ENCODE measurements around the gene TBC1D22A. TPM values are rescaled to one million over a fixed set of nuclear protein-coding genes. Genes with fewer than 3 reads are reported as not detected.
A peak's percentile ranks its signal among the peaks of the same experiment; 100 is the strongest.

The TBC1D22A gene
- total RNA-seq, 2 donors from 2014 or later, result 21.0 to 27.9 TPM

DNA sequence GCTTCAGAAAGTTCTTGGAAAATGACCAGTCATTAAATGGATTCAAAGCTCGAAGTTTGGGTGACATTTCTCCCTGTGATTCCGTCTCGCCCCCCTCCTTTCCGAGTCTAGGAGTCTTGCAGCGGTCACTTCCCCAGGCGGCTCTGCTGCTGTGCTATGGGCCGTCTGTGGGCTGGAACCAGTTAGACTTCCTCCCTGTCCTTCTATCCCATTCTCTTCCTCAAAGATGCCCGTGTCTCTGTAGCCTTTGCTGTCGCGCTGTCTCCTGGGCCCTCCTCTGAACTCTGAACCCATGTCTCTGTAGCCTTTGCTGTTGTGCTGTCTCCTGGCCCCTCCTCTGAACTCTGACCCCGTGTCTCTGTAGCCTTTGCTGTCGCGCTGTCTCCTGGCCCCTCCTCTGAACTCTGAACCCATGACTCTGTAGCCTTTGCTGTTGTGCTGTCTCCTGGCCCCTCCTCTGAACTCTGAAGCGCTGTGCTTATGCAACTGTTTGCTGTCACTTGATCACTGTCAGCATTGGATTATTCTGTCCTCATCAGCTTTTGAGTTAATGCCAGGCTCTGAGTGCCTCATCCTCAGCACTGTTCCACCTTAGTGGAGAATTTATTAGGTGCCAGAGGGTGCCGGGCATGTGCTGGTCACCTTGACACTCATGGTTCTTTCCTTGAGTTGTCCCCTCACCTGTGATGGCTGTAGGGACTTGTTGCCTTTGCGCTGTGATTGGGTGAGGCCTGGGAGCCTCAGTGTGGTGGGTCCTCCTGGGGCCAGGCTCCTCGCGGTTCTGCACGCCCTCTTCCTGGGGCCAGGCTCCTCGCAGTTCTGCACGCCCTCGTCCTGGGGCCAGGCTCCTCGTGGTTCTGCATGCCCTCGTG, 173.3 kb downstream of the TBC1D22A start:
- DNase-seq, result peak; percentile 49
- peaks cover 8% of the 10 kb centered on the region for H3K4me1 Mint-ChIP-seq
- no peaks in the 10 kb centered on the region for H3K4me1 ChIP-seq (ENCODE audit: control insufficient read depth, insufficient read depth, low read length)
- no peaks in the 10 kb centered on the region for H3K9me3 Mint-ChIP-seq
- TF ChIP-seq, protein P1, sequence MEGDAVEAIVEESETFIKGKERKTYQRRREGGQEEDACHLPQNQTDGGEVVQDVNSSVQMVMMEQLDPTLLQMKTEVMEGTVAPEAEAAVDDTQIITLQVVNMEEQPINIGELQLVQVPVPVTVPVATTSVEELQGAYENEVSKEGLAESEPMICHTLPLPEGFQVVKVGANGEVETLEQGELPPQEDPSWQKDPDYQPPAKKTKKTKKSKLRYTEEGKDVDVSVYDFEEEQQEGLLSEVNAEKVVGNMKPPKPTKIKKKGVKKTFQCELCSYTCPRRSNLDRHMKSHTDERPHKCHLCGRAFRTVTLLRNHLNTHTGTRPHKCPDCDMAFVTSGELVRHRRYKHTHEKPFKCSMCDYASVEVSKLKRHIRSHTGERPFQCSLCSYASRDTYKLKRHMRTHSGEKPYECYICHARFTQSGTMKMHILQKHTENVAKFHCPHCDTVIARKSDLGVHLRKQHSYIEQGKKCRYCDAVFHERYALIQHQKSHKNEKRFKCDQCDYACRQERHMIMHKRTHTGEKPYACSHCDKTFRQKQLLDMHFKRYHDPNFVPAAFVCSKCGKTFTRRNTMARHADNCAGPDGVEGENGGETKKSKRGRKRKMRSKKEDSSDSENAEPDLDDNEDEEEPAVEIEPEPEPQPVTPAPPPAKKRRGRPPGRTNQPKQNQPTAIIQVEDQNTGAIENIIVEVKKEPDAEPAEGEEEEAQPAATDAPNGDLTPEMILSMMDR (conservative IDR thresholded peaks at IDR 0.05), result no peak
- peaks cover 21% of the 10 kb centered on the region for H3K36me3 Mint-ChIP-seq (ENCODE audit: low read depth)
- no peak overlapping the region for H3K4me3 Mint-ChIP-seq
- 87 to 90% methylated on average over 18 to 24 of the region's 24 CpGs for WGBS, 2 experiments (ENCODE audit: insufficient coverage in 1 of 2, insufficient read length in 1 of 2)
- no peak overlapping the region for H3K9ac ChIP-seq (ENCODE audit: extremely low read depth, low read length, poor library complexity, severe bottlenecking)
- no peaks in the 10 kb centered on the region for H3K27me3 Mint-ChIP-seq (ENCODE audit: insufficient read depth)
- H3K9me3 ChIP-seq (ENCODE audit: control insufficient read depth, low read length), result no peaks in the 10 kb centered on the region
- peaks cover 8% of the 10 kb centered on the region for H3K36me3 ChIP-seq (ENCODE audit: control insufficient read depth, insufficient read depth, low read length)
- H3K4me3 ChIP-seq (ENCODE audit: low read length), result no peak overlapping the region
- H3K27me3 ChIP-seq (ENCODE audit: control insufficient read depth, insufficient read depth, low read length, poor library complexity, severe bottlenecking), result no peaks in the 10 kb centered on the region
- peak overlapping the region; percentile 53 for H3K27ac ChIP-seq (ENCODE audit: low read depth, low read length)
- peak overlapping the region; percentile 72 for H3K27ac Mint-ChIP-seq

DNA sequence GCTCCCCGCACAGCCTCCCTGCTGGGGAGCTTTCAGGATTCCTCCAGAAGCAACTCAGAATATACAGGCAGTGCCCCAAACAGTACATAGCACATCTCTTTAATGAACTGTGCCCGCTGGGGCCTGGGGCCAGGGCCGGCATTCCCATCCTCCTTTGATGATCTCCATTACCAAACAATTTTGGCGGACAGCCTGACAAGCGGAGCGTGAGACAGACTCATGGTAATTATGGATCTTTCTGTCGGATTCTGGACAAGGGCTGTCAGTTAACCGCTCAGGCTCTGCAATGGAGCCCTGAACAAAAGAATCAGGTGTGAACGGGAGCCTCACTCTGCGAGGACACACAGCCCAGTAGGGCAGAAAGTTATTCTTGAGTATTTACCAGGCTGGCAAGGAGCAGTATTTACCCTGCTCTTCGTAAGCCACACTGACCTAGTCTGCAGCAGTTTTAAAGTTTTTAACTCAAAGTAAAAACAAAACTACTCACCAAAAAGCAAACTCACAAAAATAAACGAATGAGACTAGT, 174.0 kb downstream of the TBC1D22A start:
- Mint-ChIP-seq H3K9me3 (no peaks in the 10 kb centered on the region), H3K27ac (no peak overlapping the region), H3K4me3 (no peak overlapping the region), H3K36me3 (ENCODE audit: low read depth) (peaks cover 17% of the 10 kb centered on the region), H3K4me1 (peaks cover 8% of the 10 kb centered on the region), H3K27me3 (ENCODE audit: insufficient read depth) (no peaks in the 10 kb centered on the region)
- TF ChIP-seq, protein P1 (conservative IDR thresholded peaks at IDR 0.05), result no peak
- no peak overlapping the region for H3K4me3 ChIP-seq (ENCODE audit: low read length)
- no peak overlapping the region for H3K9ac ChIP-seq (ENCODE audit: extremely low read depth, low read length, poor library complexity, severe bottlenecking)
- no peaks in the 10 kb centered on the region for H3K4me1 ChIP-seq (ENCODE audit: control insufficient read depth, insufficient read depth, low read length)
- H3K9me3 ChIP-seq (ENCODE audit: control insufficient read depth, low read length), result no peaks in the 10 kb centered on the region
- H3K36me3 ChIP-seq (ENCODE audit: control insufficient read depth, insufficient read depth, low read length), result peaks cover 8% of the 10 kb centered on the region
- H3K27me3 ChIP-seq (ENCODE audit: control insufficient read depth, insufficient read depth, low read length, poor library complexity, severe bottlenecking), result no peaks in the 10 kb centered on the region
- DNase-seq, result no peak
- WGBS, 2 experiments (ENCODE audit: insufficient coverage in 1 of 2, insufficient read length in 1 of 2), result 87 to 91% methylated on average over 12 of the region's 12 CpGs
- no peak overlapping the region for H3K27ac ChIP-seq (ENCODE audit: low read depth, low read length)

DNA sequence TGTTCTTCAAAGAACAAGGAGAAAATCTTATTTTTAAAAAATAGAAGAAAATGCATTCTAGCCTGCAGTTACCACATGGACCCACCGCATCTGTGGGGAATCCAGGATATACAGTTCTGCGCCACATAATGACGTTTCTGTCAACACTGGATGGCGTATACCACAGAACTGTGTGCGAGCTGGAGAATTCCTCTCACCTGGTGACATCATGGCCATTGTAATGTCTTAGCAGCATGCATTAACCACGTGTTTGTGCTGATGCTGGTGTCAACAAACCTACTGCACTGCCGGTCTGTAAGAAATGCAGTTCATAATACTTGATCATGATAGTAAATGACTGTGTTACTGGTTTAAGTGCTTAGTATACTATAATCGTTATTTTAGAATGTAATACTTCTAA, 174.7 kb downstream of the TBC1D22A start:
- no peaks in the 10 kb centered on the region for H3K9me3 Mint-ChIP-seq
- WGBS, 2 experiments (ENCODE audit: insufficient coverage in 1 of 2, insufficient read length in 1 of 2), result 88 to 94% methylated on average over 6 to 7 of the region's 8 CpGs
- H3K4me3 Mint-ChIP-seq, result no peak overlapping the region
- H3K4me1 ChIP-seq (ENCODE audit: control insufficient read depth, insufficient read depth, low read length), result no peaks in the 10 kb centered on the region
- H3K4me1 Mint-ChIP-seq, result peaks cover 5% of the 10 kb centered on the region
- peaks cover 10% of the 10 kb centered on the region for H3K36me3 Mint-ChIP-seq (ENCODE audit: low read depth)
- no peaks in the 10 kb centered on the region for H3K27me3 Mint-ChIP-seq (ENCODE audit: insufficient read depth)
- no peaks in the 10 kb centered on the region for H3K9me3 ChIP-seq (ENCODE audit: control insufficient read depth, low read length)
- TF ChIP-seq, protein P1 (conservative IDR thresholded peaks at IDR 0.05), result no peak
- no peak overlapping the region for H3K4me3 ChIP-seq (ENCODE audit: low read length)
- H3K27ac ChIP-seq (ENCODE audit: low read depth, low read length), result no peak overlapping the region
- no peak for DNase-seq
- H3K9ac ChIP-seq (ENCODE audit: extremely low read depth, low read length, poor library complexity, severe bottlenecking), result no peak overlapping the region
- H3K27ac Mint-ChIP-seq, result no peak overlapping the region
- no peaks in the 10 kb centered on the region for H3K27me3 ChIP-seq (ENCODE audit: control insufficient read depth, insufficient read depth, low read length, poor library complexity, severe bottlenecking)
- H3K36me3 ChIP-seq (ENCODE audit: control insufficient read depth, insufficient read depth, low read length), result peaks cover 8% of the 10 kb centered on the region

Measured in endodermal cell (in vitro differentiated cells).